ENCODE results near the gene RND2.

DNA sequence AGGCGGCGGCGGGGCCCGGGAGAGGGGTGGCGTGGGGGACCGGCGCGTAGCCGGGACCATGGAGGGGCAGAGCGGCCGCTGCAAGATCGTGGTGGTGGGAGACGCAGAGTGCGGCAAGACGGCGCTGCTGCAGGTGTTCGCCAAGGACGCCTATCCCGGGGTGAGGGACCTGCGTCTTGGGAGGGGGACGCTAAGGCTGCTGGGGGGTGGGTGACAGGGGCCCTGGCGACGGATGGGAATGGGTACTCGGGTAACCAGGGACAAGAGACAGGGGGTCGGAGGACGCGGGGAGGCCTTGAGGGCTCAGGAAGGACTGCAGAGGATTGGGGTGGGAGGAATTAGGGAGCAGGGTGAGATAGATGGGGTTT, 243 bp downstream of the RND2 start:
- TF ChIP-seq POLR2A (IDR thresholded peaks at IDR 0.05; ENCODE audit: low read depth, low read length) (no peak), SMC3 (IDR thresholded peaks at IDR 0.05; ENCODE audit: low read depth, low read length) (no peak)

All from IMR-90 (cell line).